Muscle of arm (tissue), 12 donors: Measurements from ENCODE around the gene NUP188. TPM values are rescaled to one million over a fixed set of nuclear protein-coding genes. Genes with fewer than 3 reads are reported as not detected.
"Not testable (repeated sequence)": the region's sequence is repeated elsewhere in the genome, so short reads cannot be mapped to it uniquely, and the experiment has no call there.

ENCODE experiments used
- DNase-seq: peaks from one replicate; pipeline ENCODE4 v3.0.0-alpha.2; 2013
- polyA plus RNA-seq, 12 donors: library from polyadenylated mRNA; unstranded; fragments of 120-200 nt; gene quantifications; one replicate each; pipeline ENCODE4 v1.2.1, GENCODE V29; 2013; ENCODE audit not compliant: insufficient read length in 12 of 12

Gene NUP188
- polyA plus RNA-seq, 12 donors: 23.3 to 44.2 (median 34.2) TPM; not detected in 1

GRCh38 chr9:128943832-128944620, 3.5 kb upstream of the NUP188 start:
- no peak for DNase-seq

GRCh38 chr9:128944966-128945365, 2.5 kb upstream of the NUP188 start:
- not testable (repeated sequence) for DNase-seq

GRCh38 chr9:128945798-128946501, 1.5 kb upstream of the NUP188 start:
- DNase-seq: no peak

- no peak for DNase-seq
Observed at GRCh38 chr9:128946571-128947276, 775 bp upstream of the NUP188 start.

- DNase-seq: no peak
Observed at GRCh38 chr9:128947277-128947526, 297 bp upstream of the NUP188 start.

GRCh38 chr9:128961403-128961802, 13.9 kb downstream of the NUP188 start:
- not testable (repeated sequence) for DNase-seq

GRCh38 chr9:128969491-128969890, 22.0 kb downstream of the NUP188 start:
- DNase-seq: no peak

- DNase-seq: no peak
Observed at GRCh38 chr9:128972956-128973355, 25.5 kb downstream of the NUP188 start.

- no peak for DNase-seq
Observed at GRCh38 chr9:128979111-128979510, 31.6 kb downstream of the NUP188 start.

- no peak for DNase-seq
Observed at GRCh38 chr9:128983536-128983935, 36.0 kb downstream of the NUP188 start.

- DNase-seq: no peak
Observed at GRCh38 chr9:128986671-128987070, 39.2 kb downstream of the NUP188 start.

- DNase-seq: peak; percentile 51
Observed at GRCh38 chr9:128987805-128988204, 40.3 kb downstream of the NUP188 start.

- no peak for DNase-seq
Observed at GRCh38 chr9:128992995-128993394, 45.5 kb downstream of the NUP188 start.

GRCh38 chr9:128995791-128996190, 48.3 kb downstream of the NUP188 start:
- no peak for DNase-seq

- DNase-seq: no peak
Observed at GRCh38 chr9:128998462-128998861, 51.0 kb downstream of the NUP188 start.

- DNase-seq: no peak
Observed at GRCh38 chr9:128999581-129000206, 52.2 kb downstream of the NUP188 start.

GRCh38 chr9:129001504-129002325, 54.2 kb downstream of the NUP188 start:
- no peak for DNase-seq

GRCh38 chr9:129002992-129003391, 55.5 kb downstream of the NUP188 start:
- no peak for DNase-seq

- DNase-seq: not testable (repeated sequence)
Observed at GRCh38 chr9:129004173-129004572, 56.7 kb downstream of the NUP188 start.

GRCh38 chr9:129005336-129005997, 58.0 kb downstream of the NUP188 start:
- no peak for DNase-seq
